Activated naive CD8-positive, alpha-beta T cell treated with anti-CD3 and anti-CD28 coated beads, Interleukin-2, amount 50 U/mL, for 24 hours (primary cell): ENCODE results near the gene AGPS.

Source experiments
- ATAC-seq: fragments of 150-1000 bp; cut with Tn5 transposase; one replicate; pipeline ENCODE4 v1.10.0; 2021
- DNase-seq: peaks from one replicate; pipeline ENCODE4 v3.0.0; 2021
- H3K27ac Mint-ChIP-seq: one replicate; pipeline ENCODE4 v1.8.0; 2021; ENCODE audit warnings: mild to moderate bottlenecking, mixed read lengths
- H3K27me3 Mint-ChIP-seq: one replicate; pipeline ENCODE4 v1.8.0; 2021; ENCODE audit warnings: mixed read lengths
- H3K36me3 Mint-ChIP-seq: one replicate; pipeline ENCODE4 v1.8.0; 2021; ENCODE audit warnings: low read depth, mixed read lengths
- H3K4me1 Mint-ChIP-seq: one replicate; pipeline ENCODE4 v1.8.0; 2021; ENCODE audit warnings: mixed read lengths
- H3K4me3 Mint-ChIP-seq: one replicate; pipeline ENCODE4 v1.8.0; 2021; ENCODE audit warnings: mild to moderate bottlenecking, moderate library complexity, mixed read lengths
- H3K9me3 Mint-ChIP-seq: one replicate; pipeline ENCODE4 v1.8.0; 2021; ENCODE audit warnings: mixed read lengths

Gene AGPS

DNA sequence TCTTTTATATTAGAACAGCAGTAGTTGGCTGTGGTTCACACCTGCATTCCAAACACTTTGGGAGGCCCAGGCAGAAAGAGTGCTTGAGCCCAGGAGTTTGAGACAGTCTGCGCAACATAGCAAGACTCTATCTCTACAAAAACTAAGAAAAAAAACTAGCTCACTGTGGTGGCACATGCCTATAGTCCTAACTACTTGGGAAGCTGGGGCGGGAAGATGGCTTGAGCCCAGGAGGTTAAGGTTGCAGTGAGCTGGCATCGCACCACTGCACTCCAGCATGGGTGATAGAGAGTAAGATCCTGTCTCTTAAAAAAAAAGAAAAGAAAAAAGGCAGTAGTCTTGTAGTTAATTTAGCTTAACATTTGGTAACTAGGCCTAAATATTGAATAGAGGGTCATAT lies 136.6 kb downstream of the AGPS start:
- no peak for DNase-seq
- H3K4me1 Mint-ChIP-seq = no peaks in the 10 kb centered on the region
- no peaks in the 10 kb centered on the region for H3K9me3 Mint-ChIP-seq
- no peaks in the 10 kb centered on the region for H3K27me3 Mint-ChIP-seq
- no peak overlapping the region for H3K4me3 Mint-ChIP-seq
- no peak overlapping the region for H3K27ac Mint-ChIP-seq
- peaks cover 10% of the 10 kb centered on the region for H3K36me3 Mint-ChIP-seq
- no peak for ATAC-seq

DNA sequence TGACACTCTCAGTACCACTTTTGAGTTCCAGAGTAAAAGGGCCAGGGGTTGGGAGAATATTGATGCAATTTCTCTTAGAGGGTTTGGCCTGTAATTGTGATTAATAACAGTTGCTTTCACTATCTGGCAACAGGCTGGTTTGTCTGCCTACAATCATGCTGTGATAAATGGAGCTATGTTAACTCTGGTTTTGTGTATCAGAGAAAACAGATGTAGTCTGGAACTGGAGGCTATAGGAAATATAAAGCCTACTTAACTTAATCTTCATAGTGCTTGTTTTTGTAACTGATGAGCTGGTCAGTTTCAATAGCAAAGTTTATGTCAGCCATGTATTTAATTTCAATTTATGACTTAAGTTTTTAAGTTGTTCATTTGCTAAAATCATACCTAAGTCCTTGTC lies 138.0 kb downstream of the AGPS start:
- DNase-seq (no peak), ATAC-seq (no peak)
- H3K27me3 Mint-ChIP-seq = no peaks in the 10 kb centered on the region
- H3K27ac Mint-ChIP-seq = no peak overlapping the region
- H3K4me1 Mint-ChIP-seq = no peaks in the 10 kb centered on the region
- H3K36me3 Mint-ChIP-seq = peaks cover 10% of the 10 kb centered on the region
- H3K4me3 Mint-ChIP-seq = no peak overlapping the region
- H3K9me3 Mint-ChIP-seq = no peaks in the 10 kb centered on the region

DNA sequence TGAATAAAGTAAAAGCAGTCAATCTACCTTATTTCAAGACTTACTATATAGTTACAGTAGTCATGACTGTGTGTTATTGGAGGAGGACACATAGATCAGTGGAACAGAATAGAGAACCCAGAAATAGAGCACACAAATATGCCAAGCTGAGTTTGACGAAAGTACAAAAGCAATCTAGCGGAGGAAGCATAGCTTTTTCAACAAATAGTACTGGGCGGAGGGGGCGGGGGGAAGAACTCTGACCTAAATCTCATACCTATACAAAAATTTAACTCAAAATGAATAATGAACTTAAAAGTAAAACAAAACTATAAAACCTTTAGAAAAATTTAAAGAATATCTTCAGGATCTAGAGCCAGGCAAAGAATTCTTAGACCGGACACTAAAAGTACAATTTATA lies 139.1 kb downstream of the AGPS start:
- H3K4me1 Mint-ChIP-seq = no peaks in the 10 kb centered on the region
- ATAC-seq (no peak), DNase-seq (no peak)
- peaks cover 10% of the 10 kb centered on the region for H3K36me3 Mint-ChIP-seq
- H3K4me3 Mint-ChIP-seq = no peak overlapping the region
- no peak overlapping the region for H3K27ac Mint-ChIP-seq
- H3K9me3 Mint-ChIP-seq = no peaks in the 10 kb centered on the region
- no peaks in the 10 kb centered on the region for H3K27me3 Mint-ChIP-seq

DNA sequence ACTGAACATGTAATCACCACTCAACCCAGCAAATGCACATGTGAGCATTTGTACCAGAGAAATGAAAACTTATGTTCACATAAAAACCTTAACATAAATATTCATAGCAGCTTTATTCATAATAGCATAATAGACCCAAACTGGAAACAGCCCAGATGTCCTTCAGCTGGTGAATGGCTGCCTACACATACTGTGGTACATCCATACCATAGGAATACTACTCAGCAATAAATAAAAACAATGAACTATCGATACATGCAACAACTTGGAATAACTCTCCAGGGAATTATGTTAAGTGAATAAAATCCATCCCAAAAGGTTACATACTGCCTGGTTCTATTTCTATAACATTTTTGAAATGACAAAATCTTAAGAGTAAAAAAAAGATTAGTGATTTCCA lies 140.0 kb downstream of the AGPS start:
- no peak overlapping the region for H3K4me3 Mint-ChIP-seq
- no peaks in the 10 kb centered on the region for H3K4me1 Mint-ChIP-seq
- H3K9me3 Mint-ChIP-seq = no peaks in the 10 kb centered on the region
- no peak overlapping the region for H3K27ac Mint-ChIP-seq
- H3K36me3 Mint-ChIP-seq = peaks cover 10% of the 10 kb centered on the region
- DNase-seq (no peak), ATAC-seq (no peak)
- no peaks in the 10 kb centered on the region for H3K27me3 Mint-ChIP-seq

DNA sequence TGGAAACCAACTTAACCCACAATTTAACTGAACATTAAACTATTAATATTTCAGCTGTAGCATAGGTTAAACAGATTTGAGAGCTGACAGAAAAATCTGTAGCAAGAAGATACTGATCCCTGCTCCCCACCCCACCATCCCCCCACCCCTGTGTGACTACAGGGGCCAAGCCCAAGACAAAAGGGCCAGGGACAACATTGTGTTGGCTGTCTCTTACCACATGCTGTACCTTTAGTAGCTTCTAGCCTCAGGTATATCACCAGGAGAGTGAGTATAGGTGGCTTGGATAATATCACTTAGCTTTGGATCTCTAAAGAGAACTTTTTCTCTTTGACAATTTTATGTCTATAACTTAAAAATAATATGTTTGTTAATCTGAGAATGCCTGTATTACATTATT lies 140.7 kb downstream of the AGPS start:
- H3K4me3 Mint-ChIP-seq = no peak overlapping the region
- H3K27ac Mint-ChIP-seq = no peak overlapping the region

DNA sequence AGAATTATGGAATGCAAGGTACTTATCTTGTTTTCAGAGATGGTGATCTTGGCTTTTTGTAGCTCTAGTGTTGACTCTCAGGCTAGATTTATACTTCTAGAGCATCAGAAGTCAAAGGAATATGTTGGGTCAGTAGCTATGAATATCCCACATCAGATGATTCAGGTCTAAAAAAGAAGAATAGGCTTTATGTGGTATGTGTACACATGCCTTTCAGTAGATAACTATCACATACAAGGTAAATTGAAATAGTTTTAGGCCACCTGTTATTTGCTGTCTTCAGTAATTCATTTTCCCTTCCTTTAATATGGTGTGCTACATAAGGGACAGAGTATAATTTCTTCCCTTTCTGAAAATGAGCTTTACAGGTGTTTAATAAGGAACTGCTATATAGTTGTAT lies 142.4 kb downstream of the AGPS start:
- Mint-ChIP-seq H3K4me1 (no peaks in the 10 kb centered on the region), H3K9me3 (no peaks in the 10 kb centered on the region), H3K27me3 (no peaks in the 10 kb centered on the region), H3K4me3 (no peak overlapping the region), H3K27ac (no peak overlapping the region), H3K36me3 (peaks cover 5% of the 10 kb centered on the region)
- ATAC-seq (no peak), DNase-seq (no peak)

More for the DNA sequence above, 140.7 kb downstream of the AGPS start:
- no peaks in the 10 kb centered on the region for H3K9me3 Mint-ChIP-seq
- H3K27me3 Mint-ChIP-seq = no peaks in the 10 kb centered on the region
- DNase-seq (no peak), ATAC-seq (no peak)
- no peaks in the 10 kb centered on the region for H3K4me1 Mint-ChIP-seq
- H3K36me3 Mint-ChIP-seq = peaks cover 6% of the 10 kb centered on the region

DNA sequence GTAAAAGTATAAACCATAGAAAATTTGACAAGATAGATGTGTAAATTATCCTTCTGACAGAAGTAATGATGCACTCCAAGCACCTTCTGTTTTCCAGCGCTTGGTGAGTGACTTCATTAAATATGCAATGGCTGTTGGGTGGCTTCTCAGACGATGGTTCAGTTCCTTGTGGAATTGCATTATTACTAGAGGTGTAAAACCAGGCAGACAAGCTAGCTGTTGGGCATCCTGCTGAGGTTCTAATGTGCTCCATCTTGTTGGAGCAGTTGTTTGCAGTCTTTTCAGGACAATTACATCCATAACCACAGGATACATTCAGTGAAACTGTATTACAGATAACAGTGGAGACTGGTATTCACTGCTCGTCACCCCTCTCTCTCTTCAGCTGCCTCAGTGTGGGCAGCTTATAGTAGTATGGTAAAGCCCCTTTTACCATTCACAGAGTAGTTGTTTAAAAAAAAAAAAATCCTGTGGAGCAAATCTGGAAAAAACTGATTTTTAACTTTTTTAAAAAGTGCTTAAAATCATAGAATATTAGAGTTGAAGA lies 143.5 kb downstream of the AGPS start:
- ATAC-seq = no peak
- Mint-ChIP-seq H3K4me3 (no peak overlapping the region), H3K9me3 (no peaks in the 10 kb centered on the region), H3K27me3 (no peaks in the 10 kb centered on the region), H3K27ac (no peak overlapping the region), H3K4me1 (no peaks in the 10 kb centered on the region), H3K36me3 (peaks cover 5% of the 10 kb centered on the region)
- DNase-seq = no peak

DNA sequence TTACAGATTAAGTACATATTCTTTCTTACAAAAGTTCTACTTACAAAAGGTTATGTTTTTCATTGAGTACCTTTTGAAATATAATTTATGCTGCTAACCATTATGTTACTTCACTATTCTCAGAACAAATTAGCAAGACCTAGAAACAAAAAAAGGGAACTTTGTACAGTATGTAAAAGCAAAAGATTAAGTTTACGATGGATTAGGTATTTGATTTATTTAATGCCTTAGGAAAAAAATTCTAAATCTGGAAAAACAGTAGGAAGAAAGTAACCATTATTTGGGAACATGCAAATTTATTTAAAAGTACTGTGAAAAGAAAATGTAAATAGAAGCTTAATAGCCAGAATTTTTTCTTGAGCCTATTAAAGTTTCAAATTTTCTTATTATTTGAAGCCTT lies 144.6 kb downstream of the AGPS start:
- ATAC-seq (no peak), DNase-seq (no peak)
- no peaks in the 10 kb centered on the region for H3K27me3 Mint-ChIP-seq
- H3K27ac Mint-ChIP-seq = no peak overlapping the region
- H3K4me1 Mint-ChIP-seq = no peaks in the 10 kb centered on the region
- no peaks in the 10 kb centered on the region for H3K9me3 Mint-ChIP-seq
- H3K4me3 Mint-ChIP-seq = no peak overlapping the region
- peaks cover 3% of the 10 kb centered on the region for H3K36me3 Mint-ChIP-seq

DNA sequence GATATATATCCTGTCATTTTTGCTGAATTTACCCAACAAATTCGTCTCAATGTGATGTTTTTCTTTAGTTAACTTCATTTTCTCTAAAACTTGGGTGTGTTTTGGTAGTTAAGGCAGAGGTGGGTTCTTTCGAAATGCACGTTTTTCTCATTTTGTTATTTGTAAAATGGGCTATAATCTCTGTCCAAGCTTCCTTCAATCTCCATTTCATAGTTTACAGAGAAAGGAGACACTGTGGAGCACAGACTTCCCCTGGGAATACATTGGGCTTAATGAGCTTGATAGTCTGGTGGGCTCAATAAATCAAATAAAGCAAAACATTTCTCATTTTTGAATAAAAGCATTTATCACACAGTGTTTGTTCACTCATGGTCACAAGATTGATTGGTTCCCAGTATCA lies 145.1 kb downstream of the AGPS start:
- H3K4me1 Mint-ChIP-seq = no peaks in the 10 kb centered on the region
- no peak overlapping the region for H3K27ac Mint-ChIP-seq
- no peaks in the 10 kb centered on the region for H3K27me3 Mint-ChIP-seq
- peaks cover 3% of the 10 kb centered on the region for H3K36me3 Mint-ChIP-seq
- H3K9me3 Mint-ChIP-seq = no peaks in the 10 kb centered on the region
- DNase-seq = no peak
- no peak overlapping the region for H3K4me3 Mint-ChIP-seq
- no peak for ATAC-seq

DNA sequence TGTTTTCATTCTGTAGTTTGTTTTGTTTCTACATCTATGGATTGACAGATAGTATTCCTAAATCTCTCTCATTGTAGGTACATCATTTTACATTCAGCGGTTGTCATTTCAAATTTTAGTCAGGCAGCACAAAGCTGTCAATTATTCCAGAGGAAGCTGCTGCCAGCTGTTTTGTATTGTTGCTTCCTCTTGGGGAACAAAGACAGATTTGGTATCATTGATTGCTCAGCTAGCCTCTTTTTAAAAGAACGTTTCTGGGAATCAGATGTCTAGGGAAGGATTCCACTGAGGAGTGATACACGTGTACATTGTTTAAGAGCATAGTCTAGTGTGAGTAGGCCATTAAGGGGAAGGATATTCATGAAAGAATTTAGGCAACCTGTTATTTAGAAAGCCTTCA lies 145.8 kb downstream of the AGPS start:
- H3K4me1 Mint-ChIP-seq = no peaks in the 10 kb centered on the region
- no peak overlapping the region for H3K4me3 Mint-ChIP-seq
- H3K27me3 Mint-ChIP-seq = no peaks in the 10 kb centered on the region
- H3K36me3 Mint-ChIP-seq = peaks cover 3% of the 10 kb centered on the region
- DNase-seq = no peak
- no peaks in the 10 kb centered on the region for H3K9me3 Mint-ChIP-seq
- no peak overlapping the region for H3K27ac Mint-ChIP-seq
- no peak for ATAC-seq

DNA sequence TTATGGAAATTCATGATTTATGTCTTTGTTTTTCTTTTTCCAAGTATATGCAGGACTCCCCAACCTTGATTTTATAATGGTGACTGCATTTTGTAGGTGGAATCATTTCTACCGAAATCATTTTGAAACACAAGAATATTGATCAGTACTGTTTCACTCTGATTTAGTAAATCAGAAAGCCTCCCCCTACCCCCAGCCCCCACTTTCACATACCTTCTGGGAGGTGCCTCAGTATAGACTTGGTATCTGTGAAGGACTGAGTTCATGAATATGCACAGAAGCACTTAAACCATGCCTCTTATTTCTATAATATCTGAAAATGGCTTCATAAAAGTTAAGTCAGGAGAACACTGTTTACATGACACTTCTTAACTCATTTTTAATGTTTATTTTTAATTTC lies 147.7 kb downstream of the AGPS start:
- H3K4me1 Mint-ChIP-seq = peaks cover 4% of the 10 kb centered on the region
- ATAC-seq = no peak
- no peaks in the 10 kb centered on the region for H3K27me3 Mint-ChIP-seq

DNA sequence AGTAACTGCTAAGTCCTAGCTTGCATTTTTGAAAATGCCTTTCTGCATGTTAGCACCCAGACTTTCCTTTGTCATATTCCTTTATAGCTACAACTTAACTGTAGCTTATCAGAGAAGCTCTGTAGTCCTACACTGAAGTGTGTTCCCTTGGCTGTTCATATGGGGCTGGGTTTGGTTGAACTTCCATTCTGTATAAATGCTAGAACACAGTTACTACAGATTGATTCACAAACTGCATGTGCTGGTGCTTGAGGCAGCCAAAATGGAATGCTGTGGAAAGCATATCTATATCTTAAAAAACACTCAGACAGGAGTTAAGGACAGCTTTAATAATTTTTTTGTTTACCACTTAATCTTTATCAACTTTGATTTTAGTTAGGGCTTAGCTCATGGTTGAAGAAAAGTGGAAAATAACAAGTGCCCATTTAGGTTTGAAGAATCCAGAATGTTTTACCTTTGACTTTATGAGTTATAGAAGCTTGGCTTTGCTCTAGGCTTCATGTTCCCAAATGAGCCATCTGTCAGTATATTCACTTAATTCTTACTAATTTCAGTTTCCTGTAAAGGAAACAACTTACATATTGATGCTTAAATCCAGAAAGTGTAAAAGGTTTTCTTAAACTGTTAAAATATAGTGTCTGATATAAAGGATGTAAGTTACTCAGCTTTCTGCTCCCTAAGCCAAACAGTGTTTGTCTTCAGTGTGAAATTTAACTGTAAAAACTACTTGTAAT lies 148.9 kb downstream of the AGPS start:
- Mint-ChIP-seq H3K4me3 (no peak overlapping the region), H3K27me3 (no peaks in the 10 kb centered on the region), H3K36me3 (peaks cover 3% of the 10 kb centered on the region), H3K4me1 (peaks cover 4% of the 10 kb centered on the region), H3K9me3 (no peaks in the 10 kb centered on the region), H3K27ac (no peak overlapping the region)
- DNase-seq = no peak
- ATAC-seq = no peak

More for the DNA sequence above, 147.7 kb downstream of the AGPS start:
- Mint-ChIP-seq H3K36me3 (peaks cover 3% of the 10 kb centered on the region), H3K4me3 (no peak overlapping the region), H3K27ac (no peak overlapping the region), H3K9me3 (no peaks in the 10 kb centered on the region)
- no peak for DNase-seq

DNA sequence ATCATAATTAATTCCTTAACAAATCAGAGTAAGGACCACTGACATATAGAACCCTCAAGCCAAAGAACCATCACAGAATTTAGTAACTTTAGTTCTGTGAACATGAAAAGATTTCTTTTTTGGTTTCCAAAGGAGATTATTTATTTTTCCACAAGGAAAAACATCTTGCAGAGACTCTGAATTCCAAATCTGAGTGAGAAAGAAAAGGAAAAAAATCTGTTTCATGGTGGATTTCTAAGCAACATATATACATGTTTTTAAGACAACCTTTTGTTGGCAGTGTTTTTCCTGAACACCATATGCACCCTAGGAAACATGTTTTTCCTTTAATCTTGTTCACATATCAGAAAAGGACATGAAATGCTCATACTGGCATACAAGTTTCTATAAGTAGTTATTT lies 149.8 kb downstream of the AGPS start:
- ATAC-seq = no peak
- no peak for DNase-seq

DNA sequence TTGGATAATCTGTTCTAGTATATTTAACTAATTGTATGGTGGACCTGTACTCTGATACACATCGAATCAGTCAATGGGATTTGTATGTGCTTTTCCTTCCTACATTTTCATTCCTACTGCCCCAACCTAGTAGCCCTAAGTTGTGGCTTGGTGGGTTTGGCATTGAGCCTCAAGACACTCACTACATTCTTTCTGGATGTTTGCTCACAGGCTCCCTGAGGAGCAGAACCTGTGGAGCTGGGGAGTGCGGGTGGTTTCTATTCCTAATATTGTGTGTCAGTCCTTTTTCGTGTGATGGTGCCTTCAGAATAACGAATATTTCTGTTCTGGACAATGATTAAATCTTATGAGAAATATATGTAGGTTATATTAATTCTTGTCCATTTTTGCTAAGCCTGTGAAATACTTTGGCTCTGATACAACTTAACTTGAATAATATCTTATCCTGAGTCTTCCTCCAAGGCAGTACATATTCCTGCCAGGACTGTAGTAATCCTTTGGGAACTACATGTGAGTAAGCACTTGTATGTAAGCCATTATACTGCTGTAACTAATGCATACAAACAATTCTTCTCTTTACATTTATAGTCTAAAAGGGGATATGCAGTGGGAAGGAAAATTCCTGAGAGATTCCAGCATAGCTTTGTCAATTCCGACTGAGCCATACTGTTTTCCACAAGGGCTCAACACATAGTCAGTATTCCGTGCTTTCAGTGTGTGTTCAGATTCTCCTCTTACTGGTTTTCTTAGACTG lies 150.6 kb downstream of the AGPS start:
- H3K27me3 Mint-ChIP-seq = no peaks in the 10 kb centered on the region
- no peak overlapping the region for H3K4me3 Mint-ChIP-seq
- no peak for ATAC-seq
- peaks cover 3% of the 10 kb centered on the region for H3K36me3 Mint-ChIP-seq
- no peaks in the 10 kb centered on the region for H3K9me3 Mint-ChIP-seq
- H3K4me1 Mint-ChIP-seq = peaks cover 8% of the 10 kb centered on the region
- DNase-seq = no peak
- H3K27ac Mint-ChIP-seq = no peak overlapping the region

More for the DNA sequence above, 149.8 kb downstream of the AGPS start:
- Mint-ChIP-seq H3K27ac (no peak overlapping the region), H3K36me3 (peaks cover 3% of the 10 kb centered on the region), H3K4me1 (peaks cover 8% of the 10 kb centered on the region), H3K4me3 (no peak overlapping the region), H3K27me3 (no peaks in the 10 kb centered on the region), H3K9me3 (no peaks in the 10 kb centered on the region)

DNA sequence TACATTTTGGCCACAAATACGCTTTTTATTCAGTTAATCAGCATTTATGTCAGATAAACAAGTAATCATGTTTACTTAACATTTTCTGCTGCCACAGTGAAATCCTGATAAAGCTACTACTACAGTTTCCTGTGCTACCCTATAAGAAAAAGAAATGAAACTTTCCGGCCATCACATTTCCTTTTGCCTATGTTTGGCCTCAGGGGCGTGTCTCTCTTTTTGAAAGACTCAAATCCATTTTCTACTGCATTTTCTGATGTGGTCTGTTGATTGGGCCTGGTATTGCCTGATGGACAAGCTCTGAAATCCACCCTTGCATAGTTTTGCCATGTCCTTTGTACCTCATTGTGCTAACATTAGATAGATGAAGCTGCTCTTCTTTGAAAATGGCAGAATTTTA lies 152.6 kb downstream of the AGPS start:
- Mint-ChIP-seq H3K36me3 (no peaks in the 10 kb centered on the region), H3K4me1 (peaks cover 8% of the 10 kb centered on the region), H3K27ac (no peak overlapping the region), H3K27me3 (no peaks in the 10 kb centered on the region), H3K9me3 (no peaks in the 10 kb centered on the region), H3K4me3 (no peak overlapping the region)
- no peak for ATAC-seq
- no peak for DNase-seq
